ENCODE results near the gene NTM.

GRCh38 chr11:131877246-131877942, 507.0 kb downstream of the NTM start:
- TF ChIP-seq CTCF (IDR thresholded peaks at IDR 0.05) (no peak), EP300 (IDR thresholded peaks at IDR 0.05) (no peak)
